ENCODE data around the gene LONRF2.

LONRF2 gene

DNA sequence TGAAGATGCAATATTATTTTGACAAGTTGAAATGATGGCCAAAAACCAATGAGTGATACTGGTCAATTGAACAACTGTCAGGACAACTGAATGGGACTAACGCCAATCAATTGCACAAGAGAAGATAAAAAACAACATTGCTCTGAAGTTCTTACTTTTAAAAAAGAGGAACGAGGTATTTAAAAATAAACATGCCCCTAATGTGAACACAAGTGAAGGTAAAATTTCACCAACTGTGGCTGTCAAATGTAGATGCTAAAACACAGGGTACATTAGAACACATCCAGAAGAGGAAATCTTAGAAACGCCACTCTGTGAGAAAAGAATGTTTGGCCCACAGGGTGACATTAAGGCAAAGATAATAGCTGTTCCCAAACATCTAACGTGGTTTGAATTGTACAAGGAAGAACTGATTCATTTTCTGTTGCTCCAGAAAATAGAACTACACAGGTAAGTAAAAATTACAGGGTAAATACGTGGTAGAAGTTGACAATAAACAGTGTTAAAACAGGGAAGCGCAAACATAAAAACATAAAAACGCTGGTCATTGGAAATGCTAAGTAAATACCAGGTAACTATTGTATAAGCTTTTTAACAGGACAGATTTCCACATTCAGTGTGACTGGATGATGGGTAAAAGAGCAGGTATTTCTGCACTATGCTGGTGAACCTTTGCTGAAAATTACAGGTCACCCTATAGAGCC, 20.3 kb downstream of the LONRF2 start:
- no peak for DNase-seq (ENCODE audit: low read depth, low spot score)

DNA sequence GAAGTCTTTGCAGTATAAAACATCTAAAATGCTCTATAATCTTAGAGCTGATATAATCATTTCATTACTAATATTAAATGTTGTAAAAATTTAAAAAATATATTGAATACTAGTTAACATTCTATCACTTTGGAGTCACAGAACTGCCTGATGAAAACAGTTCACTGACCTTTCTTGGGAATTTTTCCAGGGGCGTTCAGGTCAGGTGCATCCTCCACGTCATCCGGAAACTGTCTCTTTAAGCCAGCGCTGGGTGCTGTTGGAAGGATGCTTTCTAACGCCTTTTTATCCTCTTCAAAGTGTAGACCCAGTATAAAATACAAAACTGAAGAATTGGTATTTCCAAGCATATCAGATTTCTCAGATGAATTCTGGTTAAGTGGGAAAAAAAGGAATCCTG, 22.8 kb downstream of the LONRF2 start:
- DNase-seq (ENCODE audit: low read depth, low spot score) = no peak

DNA sequence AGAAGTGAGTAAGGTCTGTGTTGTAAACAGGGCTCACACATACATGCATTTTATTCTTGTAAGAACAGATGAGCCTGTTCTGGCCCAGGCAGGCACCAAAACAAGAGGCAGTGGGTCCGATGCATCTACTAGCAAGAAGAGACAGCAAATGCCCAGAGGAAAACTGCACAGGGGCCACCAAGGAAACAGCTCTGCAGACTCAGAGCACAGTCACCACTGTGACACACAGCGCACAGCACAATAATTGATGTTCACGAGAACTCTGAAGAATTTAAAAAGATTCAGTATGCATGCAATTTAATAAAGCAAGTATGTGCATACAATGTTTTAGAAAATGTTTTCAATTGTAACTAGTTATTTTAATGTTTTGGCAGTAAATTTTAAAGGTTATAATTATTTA, 24.8 kb downstream of the LONRF2 start:
- no peak for DNase-seq (ENCODE audit: low read depth, low spot score)

DNA sequence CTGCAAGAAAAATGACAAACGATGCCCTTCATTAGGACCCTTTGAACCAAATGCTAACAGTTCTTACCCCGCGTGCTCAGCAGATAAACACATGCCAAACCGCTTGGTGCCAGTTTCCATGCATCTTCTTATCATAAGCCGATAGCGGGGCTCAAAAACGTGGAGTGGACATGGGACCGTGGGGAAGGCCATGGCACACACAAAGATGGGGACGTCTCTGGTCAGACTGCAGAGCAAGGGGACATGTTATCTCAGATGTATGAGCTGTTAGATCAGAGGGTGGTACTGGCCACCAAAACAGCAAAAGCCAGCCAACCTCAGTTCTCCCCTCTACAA, 28.2 kb downstream of the LONRF2 start:
- no peak for DNase-seq (ENCODE audit: low read depth, low spot score)

DNA sequence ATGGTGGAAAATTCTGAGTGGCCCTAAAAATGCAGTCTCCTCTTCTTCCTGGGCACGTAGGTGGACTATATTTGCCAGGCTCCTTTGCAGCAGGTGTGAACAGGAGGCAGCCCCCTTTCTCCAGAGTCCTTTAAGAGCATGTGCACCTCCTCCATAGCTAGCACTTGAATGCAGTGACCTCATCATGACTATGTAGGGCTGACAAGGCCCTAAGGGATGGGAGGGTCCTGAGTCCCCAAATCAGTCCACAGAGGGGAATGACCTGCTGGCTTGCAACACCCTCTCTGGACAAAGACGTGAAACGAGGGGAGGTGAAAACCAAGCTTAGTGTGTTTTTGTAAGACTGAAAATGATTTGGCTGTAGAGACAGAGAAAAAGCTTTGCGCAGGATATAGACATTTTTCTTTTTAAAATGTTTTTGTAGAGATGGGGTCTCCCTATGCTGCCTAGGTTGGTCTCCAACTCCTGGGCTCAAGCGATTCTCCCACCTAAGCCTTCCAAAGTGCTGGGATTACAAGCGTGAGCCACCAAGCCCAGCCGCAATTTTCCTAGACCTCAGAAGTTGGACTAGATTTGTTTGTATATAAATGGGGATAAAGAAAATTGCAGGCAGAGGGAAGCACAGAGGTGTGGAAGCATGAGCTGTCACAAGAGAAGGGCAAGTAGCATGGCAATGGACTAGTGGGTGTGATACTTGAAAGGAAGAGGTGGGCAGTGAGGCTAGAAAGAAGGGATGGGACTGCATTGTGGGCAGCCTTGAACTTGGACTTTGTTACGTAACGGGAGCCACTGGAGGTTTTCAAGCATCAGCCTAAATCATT, 28.8 kb downstream of the LONRF2 start:
- no peak for DNase-seq (ENCODE audit: low read depth, low spot score)

DNA sequence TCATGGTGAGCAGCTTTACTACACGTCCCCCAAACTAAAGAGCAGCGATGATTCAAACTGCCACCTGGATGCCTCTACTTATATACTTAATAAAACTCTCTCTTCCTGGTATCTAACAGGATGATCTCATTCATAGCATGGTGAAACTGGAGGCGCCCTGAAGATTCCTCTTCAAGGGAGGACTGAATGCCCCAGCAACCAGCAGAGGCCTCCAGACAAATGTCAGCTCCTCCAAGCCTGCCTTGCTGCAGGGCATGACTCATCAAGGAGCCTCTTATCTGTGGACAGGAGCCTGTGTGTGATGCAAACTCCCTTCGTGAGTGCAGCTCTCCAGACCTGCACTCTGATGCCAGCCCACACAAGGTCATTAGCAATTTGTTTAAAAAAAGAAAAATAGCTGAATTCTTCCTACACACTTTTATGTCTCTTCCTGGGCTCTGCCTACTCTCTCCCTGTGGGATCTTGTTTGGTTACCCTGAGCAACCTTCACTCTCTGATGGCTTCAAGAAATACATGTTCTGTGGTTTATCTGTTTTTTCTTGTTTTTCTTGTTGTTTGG, 30.2 kb downstream of the LONRF2 start:
- DNase-seq (ENCODE audit: low read depth, low spot score) = no peak

DNA sequence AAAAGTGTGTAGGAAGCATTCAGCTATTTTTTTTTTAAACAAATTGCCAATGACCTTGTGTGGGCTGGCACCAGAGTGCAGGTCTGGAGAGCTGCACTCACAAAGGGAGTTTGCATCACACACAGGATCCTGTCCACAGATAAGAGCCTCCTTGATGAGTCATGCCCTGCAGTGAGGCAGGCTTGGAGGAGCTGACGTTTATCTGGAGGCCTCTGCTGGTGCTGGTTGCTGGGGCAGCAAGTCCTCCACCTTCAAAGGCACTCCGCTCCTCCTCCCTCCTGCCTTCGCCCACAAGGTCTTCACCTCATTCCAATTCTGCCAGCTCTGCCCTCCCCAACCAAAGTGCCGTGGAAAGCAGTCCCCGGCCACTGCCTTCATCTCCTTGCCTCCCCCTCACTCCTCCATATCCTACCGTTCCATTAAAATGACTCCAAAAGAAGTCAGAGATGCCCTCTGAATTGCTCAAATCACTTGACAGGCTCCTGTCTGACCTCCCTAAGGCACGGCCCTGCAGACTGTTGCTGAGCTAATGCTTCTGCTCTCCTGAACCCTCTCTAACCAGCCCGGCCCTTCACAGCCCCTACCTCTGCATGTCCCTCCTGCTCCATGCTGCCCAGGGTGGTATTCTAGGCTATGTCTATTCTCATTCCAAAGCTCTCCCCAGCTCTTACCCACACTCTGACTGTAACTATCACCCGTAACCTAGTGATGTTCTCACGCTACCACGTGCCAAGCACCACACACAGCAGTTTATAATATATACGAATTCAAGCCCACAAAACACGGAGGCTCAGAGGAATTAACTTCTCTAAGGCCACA, 30.9 kb downstream of the LONRF2 start:
- DNase-seq (ENCODE audit: low read depth, low spot score) = peak; percentile 4

DNA sequence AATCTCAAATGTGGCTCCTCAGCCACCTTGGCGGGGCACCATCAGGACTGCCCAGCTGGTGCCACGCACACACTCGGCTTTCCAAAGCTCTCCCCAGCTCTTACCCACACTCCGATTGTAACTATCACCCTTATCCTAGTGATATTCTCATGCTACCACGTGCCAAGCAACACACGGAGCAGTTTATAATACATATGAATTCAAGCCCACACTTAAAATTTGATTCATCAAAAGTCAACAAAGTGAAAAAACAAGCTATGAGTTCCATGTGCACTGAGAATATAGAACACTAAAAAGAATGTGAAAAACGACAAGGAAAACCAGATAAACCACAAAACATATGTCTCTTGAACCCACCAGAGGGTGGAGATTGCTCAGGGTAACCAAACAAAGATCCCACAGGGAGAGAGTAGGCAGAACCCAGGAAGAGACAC, 31.6 kb downstream of the LONRF2 start:
- DNase-seq (ENCODE audit: low read depth, low spot score) = no peak

DNA sequence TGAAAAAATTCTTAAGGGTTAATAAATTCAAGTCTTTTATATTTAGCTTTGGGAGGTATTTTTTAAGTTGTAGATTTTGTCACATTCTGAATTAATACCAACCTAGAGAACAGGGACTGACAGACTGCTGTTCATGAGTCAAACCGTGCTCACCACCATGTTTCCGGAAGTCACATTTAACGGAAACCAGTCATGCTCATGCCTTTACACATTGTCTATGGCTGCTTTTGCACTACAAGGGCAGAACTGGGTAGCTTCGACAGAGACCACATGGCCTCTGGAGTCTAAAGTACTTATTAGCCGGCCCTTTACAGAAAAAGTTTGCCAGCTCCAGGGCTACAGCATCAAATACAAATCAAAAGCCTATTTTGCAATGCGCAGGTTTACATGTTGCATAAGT, 33.3 kb downstream of the LONRF2 start:
- DNase-seq (ENCODE audit: low read depth, low spot score) = no peak

DNA sequence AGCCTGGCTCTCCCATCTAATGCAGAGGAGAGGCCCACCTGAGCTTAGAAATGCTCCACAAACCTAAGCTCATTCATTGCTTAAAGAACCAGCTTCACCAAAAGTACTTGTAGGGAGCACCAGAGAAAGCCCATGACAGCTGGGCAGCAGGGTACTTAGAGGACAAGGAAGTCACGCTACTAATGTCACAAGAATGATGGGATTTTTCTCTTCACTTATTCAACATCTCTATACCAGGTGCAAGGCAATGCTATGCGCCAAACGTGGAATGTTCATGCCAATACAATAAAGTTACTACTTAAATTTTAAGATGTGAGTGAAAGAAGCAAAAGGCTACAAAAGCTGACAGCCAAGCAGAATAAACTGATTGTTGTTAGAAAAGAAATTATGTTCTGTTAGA, 36.0 kb downstream of the LONRF2 start:
- no peak for DNase-seq (ENCODE audit: low read depth, low spot score)

DNA sequence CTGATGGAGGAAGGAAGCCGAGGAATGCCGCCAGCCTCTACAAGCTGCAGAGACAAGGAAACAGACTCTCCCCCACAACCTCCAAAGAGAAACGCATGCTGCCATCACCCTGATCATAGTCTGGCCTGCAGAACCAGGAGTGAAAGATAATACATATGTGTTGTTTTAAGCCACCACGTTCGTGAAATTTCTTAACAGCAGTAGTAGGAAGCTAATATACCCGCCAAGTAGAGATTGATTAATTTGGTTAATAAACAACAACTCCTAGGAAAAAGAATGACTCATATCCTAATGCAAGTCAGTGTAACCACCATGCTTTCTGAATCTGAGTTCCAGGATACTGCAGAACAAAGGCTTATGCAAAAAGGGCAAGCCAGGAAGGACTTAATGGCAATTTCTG, 36.6 kb downstream of the LONRF2 start:
- no peak for DNase-seq (ENCODE audit: low read depth, low spot score)

DNA sequence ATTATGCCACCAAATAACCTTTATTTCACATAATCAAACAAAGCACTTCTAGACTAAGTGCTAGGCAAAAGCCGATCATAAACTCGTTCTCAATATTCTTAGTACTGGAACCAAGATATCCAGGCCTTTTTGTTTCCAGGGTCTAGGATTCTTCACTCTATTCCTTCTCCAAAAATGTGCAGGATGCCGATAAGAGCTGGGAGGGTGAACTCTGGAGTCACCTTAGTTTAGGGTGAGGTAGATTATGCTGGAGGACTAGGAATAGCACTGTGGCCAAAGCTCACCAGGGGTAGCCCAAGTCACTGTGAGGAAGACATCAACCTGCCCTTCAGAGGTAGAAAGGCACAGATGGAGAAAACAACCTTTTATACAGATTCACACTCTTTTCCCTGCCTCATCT, 37.3 kb downstream of the LONRF2 start:
- no peak for DNase-seq (ENCODE audit: low read depth, low spot score)

DNA sequence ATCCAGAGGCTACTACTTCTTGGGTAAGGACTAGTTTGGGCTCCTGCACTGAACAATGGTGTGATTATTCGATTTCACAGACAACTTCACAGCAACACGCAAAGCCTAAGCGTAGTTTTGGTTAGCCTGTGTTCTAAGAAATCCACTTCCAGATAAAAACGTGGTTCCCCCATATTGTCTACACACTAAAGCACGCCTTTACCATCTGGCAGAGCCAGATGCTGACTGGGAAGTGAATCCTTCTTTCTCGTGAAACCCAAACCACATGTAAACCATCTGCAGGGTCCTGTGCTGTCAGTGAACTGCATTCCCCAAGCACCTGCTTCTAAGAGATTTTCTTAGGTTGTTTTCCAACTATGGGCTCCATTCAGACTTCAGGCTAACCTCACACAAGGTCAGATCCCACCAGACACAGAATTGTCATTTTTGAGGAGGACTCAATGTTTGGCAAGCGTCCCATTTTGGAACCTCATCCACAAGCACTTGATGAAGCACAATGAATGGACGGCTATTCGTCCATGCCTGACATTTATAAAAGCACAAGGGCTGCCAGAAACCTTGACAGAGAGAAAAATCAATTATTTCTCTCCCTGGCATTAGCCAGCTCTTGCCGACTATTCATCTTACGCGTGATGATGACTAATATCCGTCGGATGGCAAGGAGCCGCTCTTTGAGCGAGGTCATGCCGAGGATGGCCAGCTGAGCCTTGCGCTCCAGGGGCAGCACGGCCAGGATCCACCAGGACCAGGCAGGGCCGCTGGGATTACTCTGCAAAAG, 38.4 kb downstream of the LONRF2 start:
- DNase-seq (ENCODE audit: low read depth, low spot score) = no peak

DNA sequence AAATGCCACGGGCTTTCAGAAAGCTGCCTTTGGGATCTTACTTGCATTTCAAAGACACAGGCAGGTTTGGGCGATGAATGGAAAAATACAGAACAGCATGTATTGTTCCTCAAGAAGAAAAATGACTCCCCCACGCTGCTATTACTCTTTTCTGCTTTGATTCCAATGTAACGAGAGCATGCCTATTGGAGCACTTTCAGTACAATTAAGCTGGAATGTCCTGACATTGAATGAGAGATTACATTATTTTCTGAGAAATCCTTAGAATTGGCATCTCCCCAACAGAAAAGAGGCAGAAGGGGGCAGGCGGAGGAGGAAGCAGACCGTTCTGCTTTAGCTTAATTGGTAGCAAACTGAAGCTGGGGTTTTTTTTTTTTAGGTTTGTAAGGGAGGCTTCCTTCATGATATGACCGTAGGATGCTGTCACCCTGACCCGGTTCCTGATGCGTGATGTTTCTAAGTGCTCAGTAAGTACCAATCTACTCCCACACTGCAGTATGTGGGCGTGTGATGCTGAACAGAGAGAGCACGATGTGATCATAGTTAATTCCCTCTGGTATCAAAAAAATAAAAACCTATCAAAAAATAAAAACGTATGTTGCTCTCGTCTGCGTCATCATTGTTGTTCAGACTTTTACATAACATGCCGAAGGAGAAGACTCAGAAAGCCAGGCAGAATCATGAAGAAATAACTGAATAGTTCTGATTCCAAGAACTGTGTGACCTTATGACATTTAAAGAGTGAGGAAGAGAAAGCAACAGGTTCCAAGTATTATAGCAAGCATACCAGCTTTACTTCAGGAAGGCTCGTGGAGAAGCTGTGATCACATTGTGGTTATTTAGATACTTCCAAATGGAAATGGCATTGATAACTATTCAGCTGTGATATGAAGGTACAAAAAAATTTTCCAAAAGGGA, 40.5 kb downstream of the LONRF2 start:
- DNase-seq (ENCODE audit: low read depth, low spot score) = no peak

DNA sequence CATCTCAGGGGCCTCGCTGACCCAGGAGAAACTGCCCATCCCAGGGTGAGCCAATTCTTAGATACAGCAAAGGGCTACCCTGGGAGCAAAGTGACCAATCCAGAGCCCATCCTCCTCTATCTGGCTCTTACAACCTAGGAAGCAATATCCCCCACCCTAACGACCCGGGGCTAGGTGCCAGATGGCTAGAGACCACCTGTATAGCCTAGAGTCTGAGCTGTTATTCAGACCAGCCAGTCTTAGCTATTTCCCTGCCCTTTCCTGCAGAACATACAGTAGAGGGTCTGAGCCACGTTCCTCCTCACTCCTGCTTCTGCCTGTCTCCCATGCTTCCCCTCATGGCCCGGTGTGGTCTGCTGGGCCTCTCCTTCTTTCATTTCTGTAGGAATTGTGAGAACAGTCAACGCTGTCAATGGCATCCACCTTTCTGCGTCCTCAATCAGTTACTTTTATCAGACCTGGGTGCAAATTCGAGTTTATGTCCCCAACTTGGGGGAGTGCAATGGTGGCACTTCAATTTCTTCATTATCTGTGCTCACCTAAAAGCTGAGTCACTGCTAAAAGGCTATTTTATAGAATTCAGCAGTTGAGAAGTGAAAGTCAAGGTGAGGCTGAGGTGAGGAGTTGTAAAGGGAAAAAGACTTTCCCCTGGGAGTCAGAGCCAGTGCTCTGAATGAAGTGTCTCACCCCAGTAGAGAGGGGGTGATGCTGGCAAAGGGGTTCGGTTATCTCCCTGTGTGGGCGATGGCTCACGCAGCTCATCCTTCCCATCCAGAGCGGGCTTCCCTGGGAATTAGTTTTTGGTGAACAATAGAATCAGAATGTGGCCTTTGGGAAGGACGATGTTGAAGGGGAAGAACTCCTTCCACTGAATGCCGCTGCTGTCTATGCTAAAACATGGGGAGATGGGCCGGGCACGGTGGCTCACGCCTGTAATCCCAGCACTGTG, 42.4 kb downstream of the LONRF2 start:
- DNase-seq (ENCODE audit: low read depth, low spot score) = no peak

DNA sequence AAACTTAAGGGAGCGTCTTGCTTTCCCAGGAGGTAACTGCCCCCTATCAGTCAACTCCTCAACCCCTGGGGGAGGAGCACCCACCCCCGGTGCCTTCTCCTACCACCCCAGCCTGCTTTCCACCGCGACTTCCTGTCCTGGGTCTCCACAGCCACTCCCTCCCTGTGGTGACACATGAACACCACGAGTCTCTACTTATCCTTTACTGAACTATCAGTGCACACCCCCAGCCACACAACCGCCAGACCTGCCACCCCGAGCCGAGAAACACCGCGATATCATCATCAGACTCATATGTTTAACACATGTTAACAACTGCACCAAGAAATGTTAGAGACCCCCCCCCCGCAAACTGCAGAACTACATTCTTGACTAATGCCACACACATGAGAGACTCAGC, 43.3 kb downstream of the LONRF2 start:
- DNase-seq (ENCODE audit: low read depth, low spot score) = no peak

DNA sequence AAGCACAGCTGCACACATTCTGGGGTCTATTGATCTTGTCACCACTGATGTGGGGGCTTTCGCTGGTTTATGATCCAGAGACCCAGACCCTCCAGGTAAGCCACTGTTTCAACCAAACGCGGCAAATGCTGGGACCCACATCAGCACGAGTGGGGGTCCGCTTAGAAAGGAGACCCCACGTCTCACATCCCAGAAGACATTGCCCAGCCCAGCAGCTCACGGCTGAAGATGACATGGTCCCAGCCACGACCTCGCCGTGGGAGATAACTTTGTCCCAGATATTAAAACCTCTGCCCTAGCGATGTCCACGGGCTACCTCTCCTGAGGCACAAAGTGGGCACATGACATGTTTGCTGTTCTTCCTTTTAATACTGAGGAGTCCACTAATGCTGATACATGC, 43.8 kb downstream of the LONRF2 start:
- no peak for DNase-seq (ENCODE audit: low read depth, low spot score)

DNA sequence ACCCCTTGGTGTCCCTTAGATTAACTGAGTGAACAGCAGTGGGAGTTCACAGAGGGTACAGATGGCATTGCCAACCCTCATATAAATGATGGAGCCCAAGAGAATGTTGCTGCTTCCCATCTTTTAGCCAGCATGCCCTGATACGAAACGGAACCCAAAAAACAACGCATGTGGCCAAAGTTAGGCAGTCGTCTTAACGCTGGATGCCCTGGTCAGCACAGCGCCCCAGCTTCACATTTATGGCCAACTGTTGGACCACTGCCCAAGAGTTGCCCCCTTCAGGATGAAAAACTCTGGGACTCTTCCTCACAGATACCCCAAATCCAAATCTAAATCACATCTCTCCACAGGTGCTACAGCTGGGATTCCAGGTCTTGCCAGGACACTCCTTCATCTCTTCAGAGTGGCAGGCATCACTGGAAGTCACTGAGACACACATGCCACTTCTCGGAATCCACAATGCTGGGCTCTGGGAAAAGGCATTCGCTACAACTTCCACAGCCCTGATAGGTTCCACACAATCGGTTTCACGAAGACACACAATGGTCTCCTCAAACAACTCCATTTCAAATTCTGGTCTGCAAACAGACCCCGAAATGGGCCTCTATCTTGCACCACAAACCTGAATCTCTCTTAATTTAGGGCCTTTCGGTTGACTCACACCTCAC, 44.6 kb downstream of the LONRF2 start:
- no peak for DNase-seq (ENCODE audit: low read depth, low spot score)

DNA sequence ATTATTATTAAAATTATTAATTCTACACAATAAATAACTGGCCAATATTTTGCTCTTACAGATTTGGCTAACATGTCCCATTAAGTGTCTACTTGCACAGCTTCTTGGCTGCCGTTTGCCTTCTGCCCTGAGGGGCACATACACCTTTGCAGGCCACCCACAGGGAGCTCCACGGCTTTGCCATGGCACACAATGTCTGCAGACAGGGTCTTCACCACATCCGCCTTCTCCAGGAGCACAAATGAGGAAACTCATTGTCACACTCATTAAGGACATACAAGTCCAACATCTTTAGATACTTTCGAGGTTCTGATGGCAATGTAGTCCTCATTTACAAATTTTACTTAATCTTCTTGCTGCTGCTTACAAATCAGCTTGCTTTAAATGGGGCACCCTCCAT, 45.6 kb downstream of the LONRF2 start:
- DNase-seq (ENCODE audit: low read depth, low spot score) = no peak
